Urothelium cell line (cell line): ENCODE results near the gene DDX43.
"Not testable (repeated sequence)": the region's sequence is repeated elsewhere in the genome, so short reads cannot be mapped to it uniquely, and the experiment has no call there.

Experiments used
- DNase-seq: peaks from one replicate; pipeline ENCODE4 v3.0.0; 2011; ENCODE audit warnings: low spot score, mixed read lengths
- FAIRE-seq: peaks from 2 replicates; lab custom pipeline; 2011; peaks lifted over from hg19 to GRCh38; lab: Jason Lieb, UNC

DDX43 gene

DNA sequence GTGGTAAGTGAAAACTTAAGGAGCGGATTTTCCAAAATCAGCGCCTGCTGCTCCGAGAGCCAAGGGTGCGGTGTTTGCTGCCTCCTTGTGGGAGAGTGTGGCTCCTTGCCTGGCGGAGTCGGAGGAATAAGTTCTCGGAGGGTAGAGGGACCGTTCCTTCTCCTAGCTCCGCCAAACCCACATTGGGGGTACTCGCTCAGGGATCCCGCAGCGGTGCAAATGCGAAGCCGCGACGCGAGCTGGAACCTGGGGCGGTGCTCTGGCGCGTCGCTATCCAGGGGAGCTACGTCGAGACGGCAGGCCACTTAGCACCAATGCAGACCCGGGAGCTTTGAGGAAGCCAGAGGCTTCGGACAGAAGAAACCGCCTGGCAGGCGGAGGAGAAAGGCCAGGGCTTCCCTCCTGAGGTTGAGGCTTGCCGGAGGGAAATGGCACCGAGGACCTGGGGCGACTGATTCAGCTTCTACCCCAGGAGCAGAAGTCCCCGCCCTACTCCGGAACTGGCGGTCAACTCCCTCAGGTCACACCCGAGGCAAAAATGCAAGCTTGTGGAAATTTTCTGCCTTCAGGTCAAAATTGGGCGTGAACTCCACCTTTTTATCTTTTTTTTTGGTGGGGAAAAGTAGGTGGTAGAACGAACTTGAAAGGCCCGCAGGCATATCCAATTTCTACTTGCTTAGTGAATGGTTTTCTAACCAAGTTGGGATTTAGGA is 5.7 kb upstream of the DDX43 start:
- FAIRE-seq (no peak), DNase-seq (peak; percentile 79)

- DNase-seq (no peak), FAIRE-seq (no peak)
These were observed 4.8 kb upstream of the DDX43 start for GRCh38 chr6:73389854-73390253.

DNA sequence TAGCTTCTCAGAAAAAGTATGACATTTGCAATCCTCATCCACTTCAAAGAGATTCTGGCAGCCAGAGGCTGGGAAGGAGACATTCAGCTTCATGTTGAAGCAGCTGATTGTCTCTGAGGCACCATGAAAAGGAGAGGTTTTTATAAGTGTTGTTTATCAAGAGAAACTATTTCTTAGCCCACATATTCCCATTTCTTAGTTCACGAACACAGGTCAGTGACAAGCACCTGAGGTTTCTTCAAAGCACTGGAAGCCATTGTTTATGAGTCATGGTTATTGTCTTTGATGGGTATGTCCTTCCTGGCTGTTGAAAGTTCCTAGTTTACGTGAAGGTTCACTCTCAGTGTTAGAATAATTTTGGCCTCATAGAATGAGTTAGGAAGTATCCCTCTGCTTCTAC is 3.0 kb upstream of the DDX43 start:
- DNase-seq (no peak), FAIRE-seq (no peak)

GRCh38 chr6:73392188-73392587 is 2.4 kb upstream of the DDX43 start:
- DNase-seq, FAIRE-seq: not testable (repeated sequence)

GRCh38 chr6:73393278-73393677 is 1.4 kb upstream of the DDX43 start:
- no peak for FAIRE-seq

GRCh38 chr6:73395875-73396274 is 1.2 kb downstream of the DDX43 start:
- FAIRE-seq: no peak
- DNase-seq: no peak

More at GRCh38 chr6:73393278-73393677, 1.4 kb upstream of the DDX43 start:
- no peak for DNase-seq

GRCh38 chr6:73400656-73401055 is 6.0 kb downstream of the DDX43 start:
- no peak for DNase-seq
- no peak for FAIRE-seq

DNA sequence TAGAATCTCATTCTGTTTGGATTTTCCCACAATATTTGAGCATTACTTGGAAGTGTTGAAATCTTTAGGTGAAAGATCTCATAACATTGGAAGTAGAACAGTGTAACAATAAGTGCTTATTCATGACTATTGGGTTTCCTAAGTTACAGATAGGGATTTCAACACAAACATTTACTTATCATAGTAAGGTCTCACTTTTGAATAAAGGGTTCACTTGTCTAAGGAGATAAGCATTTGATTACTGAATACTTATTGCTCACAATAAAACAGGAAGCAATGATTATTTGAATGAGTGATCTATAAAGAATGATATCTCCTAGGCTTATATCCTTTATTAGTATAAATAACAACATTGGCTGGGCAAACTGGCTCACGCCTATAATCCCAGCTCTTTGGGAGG is 14.8 kb downstream of the DDX43 start:
- FAIRE-seq: no peak
- DNase-seq: no peak

GRCh38 chr6:73413102-73413501 is 18.5 kb downstream of the DDX43 start:
- DNase-seq (no peak), FAIRE-seq (no peak)

- FAIRE-seq (no peak), DNase-seq (no peak)
These were observed 23.6 kb downstream of the DDX43 start for GRCh38 chr6:73418081-73418741.

- FAIRE-seq (no peak), DNase-seq (no peak)
These were observed 26.9 kb downstream of the DDX43 start for GRCh38 chr6:73421534-73421933.

- no peak for DNase-seq
- FAIRE-seq: no peak
These were observed 40.6 kb downstream of the DDX43 start for GRCh38 chr6:73435236-73435635.

- DNase-seq (no peak), FAIRE-seq (no peak)
These were observed 48.9 kb downstream of the DDX43 start for GRCh38 chr6:73443555-73443954.

- DNase-seq (peak; percentile 40), FAIRE-seq (no peak)
These were observed 56.8 kb downstream of the DDX43 start for GRCh38 chr6:73451223-73452106.

DNA sequence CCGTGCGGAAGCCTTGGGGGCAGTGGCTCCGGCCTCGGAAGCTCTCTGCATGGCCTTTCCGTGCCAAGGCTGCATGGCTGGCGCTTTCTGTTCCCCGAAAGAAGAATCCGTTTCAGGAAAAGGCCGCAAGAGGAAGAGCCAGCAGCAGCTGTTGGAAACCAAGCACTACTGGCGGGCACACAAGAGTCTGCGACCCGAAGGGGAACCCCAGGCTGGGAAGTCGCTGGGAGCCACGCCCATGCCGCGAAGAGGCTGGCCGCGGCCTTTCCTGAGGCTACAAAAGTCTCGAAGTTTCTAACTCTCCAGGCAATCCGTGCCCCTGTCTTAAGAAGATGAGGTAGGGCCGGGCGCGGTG is 57.5 kb downstream of the DDX43 start, which contains the start of gene CGAS:
Gene CGAS (minus strand): TSS at position 191 of the 355 bp plus-strand sequence. CDS start 116 bp downstream, at position 75.
- DNase-seq (peak; percentile 58), FAIRE-seq (no peak)

GRCh38 chr6:73455865-73456629 is 61.4 kb downstream of the DDX43 start:
- no peak for DNase-seq
- FAIRE-seq: no peak

DNA sequence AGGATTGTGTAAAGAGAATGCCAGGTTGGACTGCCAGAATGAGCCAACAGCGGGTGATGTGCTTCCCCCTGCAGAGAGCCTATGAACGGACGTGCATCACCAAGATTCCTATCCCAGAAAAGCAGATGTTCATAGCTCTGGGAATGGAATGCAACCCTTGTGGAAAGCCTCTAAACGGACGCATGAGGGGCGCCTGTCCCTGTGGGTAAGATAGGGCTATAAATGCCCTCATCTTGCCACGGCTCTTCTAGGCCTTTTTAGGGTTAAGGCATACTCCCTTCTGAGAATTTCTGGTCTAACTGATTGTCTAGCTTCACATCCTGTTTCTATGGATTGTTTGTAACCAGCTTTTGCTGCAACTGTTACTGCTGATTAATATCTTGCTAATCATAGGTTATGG is 64.8 kb downstream of the DDX43 start:
- not testable (repeated sequence) for DNase-seq, FAIRE-seq

- DNase-seq (no peak), FAIRE-seq (no peak)
These were observed 65.4 kb downstream of the DDX43 start for GRCh38 chr6:73460056-73460455.

GRCh38 chr6:73461537-73462350 is 67.1 kb downstream of the DDX43 start, which contains the start of gene MTO1:
Gene MTO1, plus strand, starts transcription at chr6:73461737. Its CDS starts 118 bp downstream, at chr6:73461855.
- DNase-seq: peak; percentile 91
- no peak for FAIRE-seq
